Dedifferentiated amniotic fluid mesenchymal stem cell (primary cell): ENCODE data around the gene CNNM3.

Source experiments
- DNase-seq: peaks from one replicate; pipeline ENCODE4 v3.0.0-alpha.2; 2016; ENCODE audit errors: extremely low spot score

CNNM3 gene

DNA sequence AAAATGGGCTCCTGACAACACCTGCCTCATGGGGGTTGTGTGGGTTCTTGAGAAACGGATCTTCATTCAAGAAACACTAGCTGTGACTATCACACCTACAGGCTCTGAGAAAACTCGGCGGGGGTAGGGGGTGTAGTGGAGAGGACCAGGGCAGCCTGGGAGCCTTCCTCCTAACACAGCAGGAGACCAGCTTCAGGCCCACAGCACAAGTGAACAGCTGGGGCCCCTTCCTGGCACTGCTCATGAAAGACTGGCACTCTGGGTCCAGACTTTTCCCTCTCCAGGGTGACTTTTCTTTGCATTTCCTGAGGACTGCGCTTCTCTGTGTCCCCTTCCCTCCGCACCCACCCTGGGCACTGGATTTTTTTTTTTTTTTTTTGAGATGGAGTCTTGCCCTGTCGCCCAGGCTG lies 61.0 kb downstream of the CNNM3 start:
- DNase-seq = no peak

DNA sequence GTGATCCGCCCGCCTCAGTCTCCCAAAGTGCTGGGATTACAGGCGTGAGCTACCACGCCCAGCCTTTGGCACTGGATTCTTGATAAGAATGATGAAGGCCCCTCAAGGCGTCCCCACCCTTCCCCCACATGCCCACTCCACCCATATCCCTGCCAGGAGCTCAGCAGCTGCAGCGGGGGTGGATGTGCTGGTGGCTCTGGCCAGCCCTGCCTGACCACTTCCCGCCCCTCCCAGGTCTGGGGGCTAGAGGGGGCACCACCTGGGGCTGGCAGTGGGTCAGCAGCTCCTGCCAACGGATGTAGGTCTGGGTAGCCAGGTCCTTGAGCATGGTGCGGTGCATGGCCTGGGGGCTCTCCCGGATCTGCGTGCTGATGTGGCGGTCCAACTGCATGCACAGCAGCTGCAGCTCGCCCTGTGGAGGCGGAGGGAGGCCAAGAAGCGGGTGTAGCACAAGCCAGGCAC lies 61.6 kb downstream of the CNNM3 start:
- DNase-seq = no peak

DNA sequence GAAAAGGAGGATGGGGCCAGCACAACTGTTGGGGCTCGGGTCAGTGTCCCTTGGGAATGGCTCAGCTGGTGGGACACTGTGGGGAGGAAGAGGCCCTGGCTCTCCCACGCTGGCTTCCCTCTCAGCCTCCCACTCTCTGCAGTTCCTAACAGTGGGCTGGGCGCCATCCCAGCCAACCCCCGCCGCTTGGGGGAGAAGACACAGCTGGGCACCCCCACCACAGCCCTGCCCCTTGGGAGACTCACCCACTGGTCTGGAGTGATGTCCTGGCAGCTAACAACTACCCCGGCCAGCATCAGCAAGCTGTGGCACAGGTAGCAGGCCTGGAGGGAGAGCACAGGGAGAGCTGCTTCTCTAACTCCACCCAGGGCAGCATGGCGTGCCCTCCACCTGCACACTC lies 62.1 kb downstream of the CNNM3 start:
- no peak for DNase-seq

DNA sequence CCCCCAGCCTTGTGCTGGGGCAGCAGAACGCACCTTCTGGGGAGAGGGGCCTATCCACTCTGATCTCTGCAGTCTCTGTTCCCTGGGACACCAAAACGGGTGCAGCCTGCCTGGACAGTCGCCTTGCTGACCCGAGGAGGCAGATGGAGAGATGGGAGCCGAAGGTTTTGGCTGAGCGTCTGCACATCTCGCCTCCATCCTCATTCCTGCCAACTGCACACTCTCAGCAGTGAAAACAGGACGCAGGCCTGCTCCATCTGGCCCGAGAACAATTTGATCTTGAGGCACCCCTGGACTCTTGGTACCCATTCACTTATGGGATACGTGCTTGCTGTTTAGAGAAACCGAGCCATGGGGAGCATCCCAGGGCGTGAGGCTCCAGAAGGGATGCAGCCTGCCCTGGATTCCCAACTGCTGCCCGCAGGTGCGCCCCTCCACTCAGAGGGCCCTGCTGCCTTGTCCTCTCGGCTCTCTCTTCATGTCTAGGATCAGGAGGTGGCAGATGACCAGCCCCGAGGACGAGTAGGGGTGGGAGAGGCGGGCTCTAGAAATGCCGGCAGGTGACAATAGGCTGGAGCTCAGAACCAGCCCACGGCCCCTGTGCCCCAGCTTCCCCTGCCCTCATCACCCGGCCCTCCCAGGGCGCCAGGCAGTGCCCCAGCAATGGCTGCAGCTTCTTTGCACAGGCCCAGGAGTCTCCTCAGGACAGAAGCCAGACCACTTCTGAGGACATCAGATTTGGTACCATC lies 62.9 kb downstream of the CNNM3 start:
- no peak for DNase-seq

DNA sequence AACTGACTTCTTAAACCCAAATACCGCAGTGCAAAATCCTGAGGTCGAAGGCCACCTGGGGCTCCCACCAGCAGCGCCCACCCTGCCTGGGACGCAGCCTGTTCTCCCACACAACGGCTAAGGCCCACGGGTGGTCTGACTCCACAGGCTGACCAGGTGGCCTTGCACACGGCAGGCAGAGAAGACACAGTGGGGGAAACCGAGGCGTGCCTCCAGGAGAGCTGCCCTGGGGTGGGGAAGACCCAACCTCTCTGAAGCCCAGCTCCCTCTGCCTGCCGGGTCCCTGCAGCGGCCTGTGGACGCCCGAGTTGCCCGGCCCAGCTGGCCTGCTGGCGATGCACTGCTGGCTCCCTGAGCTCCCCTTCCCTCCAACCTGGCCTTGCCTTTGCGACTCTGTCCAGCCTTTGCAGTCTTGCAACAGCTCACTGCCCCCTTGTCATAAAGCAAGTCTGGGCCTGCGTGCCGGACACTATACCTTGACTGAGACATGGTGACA lies 63.5 kb downstream of the CNNM3 start:
- no peak for DNase-seq

DNA sequence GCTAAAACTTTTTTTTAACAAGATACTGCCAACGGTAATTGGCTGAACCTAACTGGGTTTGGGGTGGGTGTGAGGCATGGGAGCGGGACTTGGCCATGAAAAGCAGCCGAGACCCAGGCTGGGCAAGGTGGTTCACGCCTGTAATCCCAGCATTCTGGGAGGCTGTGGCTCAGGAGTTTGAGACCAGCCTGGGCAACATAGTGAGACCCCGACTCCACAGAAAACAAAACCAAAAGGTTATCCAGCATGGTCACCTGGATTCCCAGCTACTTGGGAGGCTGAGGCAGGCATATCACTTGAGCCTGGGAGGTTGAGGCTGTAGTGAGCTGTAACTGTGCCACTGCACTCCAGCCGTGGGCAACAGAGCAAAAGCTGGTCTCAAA lies 64.8 kb downstream of the CNNM3 start:
- no peak for DNase-seq

DNA sequence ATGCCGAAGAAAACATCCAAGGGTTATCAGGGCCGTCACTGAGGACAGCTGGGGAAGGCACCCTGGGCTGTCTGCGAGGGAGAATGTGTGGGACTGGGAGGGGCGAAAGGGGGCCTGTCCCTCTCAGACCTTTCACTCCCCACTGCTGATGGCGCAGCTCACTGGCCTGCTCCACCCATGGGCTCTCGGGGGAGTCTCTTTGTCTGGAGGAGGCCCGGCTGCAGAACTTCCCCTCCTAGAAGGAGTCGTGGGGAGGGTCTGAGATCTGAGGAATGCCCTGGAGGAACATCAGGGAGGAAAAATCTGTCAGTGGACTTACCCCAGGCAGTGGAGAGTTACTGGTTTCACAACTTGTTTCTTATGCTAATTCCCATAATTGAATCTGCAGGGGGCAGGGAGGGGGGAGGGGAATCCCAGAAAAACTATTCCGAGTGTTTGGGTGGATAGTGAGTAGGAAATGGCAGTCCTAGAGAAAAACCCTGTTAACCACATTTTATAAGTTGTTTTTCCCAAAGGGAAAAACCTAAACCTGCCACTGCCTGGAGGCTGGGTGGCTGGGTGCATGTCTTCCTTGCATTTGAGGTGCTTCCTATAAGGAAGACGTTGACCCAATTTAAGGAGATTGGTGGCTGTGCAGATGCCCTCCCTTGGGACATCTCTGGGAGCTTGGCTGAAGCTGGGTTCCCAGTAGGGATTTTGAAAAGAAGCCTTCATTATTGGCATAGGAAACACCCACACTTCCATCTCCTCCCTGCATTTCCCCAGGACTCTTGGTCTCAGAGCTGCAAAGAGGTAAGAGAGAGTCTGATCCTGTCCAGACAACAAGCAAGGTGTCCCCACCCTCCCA lies 65.5 kb downstream of the CNNM3 start:
- DNase-seq = no peak

DNA sequence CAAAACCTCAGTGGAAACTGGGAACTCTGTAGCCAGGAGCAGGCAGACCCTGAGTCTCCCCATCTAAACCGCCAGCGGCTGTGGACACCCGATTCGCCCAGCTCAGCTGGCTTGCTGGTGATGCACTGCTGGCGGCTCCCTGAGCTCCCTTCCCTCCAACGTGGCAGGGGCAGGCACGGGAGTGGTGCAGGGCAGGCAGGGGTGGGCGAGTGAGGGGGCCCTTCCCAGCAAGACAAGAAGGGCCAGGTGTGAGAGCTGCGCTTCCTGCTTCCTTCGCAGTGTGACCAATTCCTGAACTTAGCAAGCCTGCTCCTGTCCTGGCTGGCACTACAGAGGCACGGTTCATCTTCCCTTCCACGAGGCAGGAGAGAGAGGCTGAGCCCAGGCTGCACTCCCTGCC lies 66.2 kb downstream of the CNNM3 start:
- DNase-seq = no peak

DNA sequence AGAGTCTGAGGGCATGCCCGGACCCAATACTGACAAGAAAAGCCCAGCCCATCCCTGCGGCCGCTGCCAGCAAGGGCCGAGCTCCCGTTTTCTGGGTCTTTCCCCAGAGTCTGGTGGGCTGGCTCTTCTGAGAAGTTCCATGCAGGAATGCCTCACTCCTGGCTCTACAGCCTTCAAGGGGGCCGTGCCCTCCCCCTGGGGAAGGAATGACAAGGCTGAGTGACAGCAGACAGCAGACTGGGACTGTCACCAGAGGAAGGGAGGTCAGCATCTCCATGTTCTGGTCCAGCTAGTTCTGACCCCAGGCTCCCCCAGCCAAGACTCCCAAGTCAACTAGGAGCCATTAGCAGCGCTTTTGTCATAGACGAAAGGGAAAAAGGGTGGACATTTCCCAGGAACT lies 66.8 kb downstream of the CNNM3 start:
- no peak for DNase-seq

DNA sequence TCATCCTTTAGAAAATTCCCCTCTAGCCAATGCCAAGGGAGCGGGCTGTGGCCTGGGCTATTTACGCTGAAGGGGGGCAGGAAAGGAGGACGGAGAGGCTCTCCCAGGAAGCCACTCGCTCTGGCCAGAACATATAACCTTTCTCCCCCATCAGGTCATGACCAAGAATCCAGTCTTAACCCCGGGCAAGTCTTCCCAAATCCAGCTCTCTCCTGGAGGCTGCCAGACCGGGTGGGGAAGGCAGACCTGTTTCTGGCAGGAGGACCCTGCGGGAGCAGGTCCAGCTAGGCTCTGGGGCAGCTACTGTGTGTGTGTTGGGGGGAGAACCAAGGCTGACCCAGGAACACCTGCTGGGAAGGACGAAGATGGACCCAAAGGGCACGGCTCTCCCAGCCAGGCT lies 67.2 kb downstream of the CNNM3 start:
- DNase-seq = no peak
